GM19468 (cell line): ENCODE results near the gene OR4K15.
"Not testable (repeated sequence)": the region's sequence is repeated elsewhere in the genome, so short reads cannot be mapped to it uniquely, and the experiment has no call there.

Experiments
- ATAC-seq: cut with Tn5 transposase; IDR thresholded peaks from one replicate; pipeline ENCODE4 v1.9.1; 2021; ENCODE audit warnings: mild to moderate bottlenecking, moderate library complexity, moderate number of reproducible peaks; ENCODE audit not compliant: unreplicated experiment; ENCODE audit errors: extremely low read depth

The OR4K15 gene

GRCh38 chr14:19975291-19975690 lies at the start of gene OR4K15:
OR4K15 (plus strand) TSS chr14:19975591; CDS start chr14:19975591, 0 bp downstream.
- no peak for ATAC-seq

- ATAC-seq = no peak
Measured at GRCh38 chr14:19930617-19931016, 44.8 kb upstream of the OR4K15 start, which contains the start of gene OR4K1. OR4K1 (plus strand) TSS chr14:19930917; CDS start chr14:19935667, 4,750 bp downstream.

- no peak for ATAC-seq
Measured at GRCh38 chr14:19941668-19942067, 33.7 kb upstream of the OR4K15 start.

GRCh38 chr14:19947413-19948090 lies 27.8 kb upstream of the OR4K15 start:
- ATAC-seq = no peak

- no peak for ATAC-seq
Measured at GRCh38 chr14:19949218-19949617, 26.2 kb upstream of the OR4K15 start.

- not testable (repeated sequence) for ATAC-seq
Measured at GRCh38 chr14:19969735-19970134, 5.7 kb upstream of the OR4K15 start.

- ATAC-seq = no peak
Measured at GRCh38 chr14:19974844-19975243, 547 bp upstream of the OR4K15 start.

- no peak for ATAC-seq
Measured at GRCh38 chr14:19993438-19993837, 18.0 kb downstream of the OR4K15 start.

- no peak for ATAC-seq
Measured at GRCh38 chr14:20001863-20002262, 26.5 kb downstream of the OR4K15 start, which contains the start of gene OR4Q2. OR4Q2 (plus strand) TSS chr14:20002163.

GRCh38 chr14:20002319-20002718 lies 26.9 kb downstream of the OR4K15 start:
- ATAC-seq = no peak

- no peak for ATAC-seq
Measured at GRCh38 chr14:20008156-20008555, 32.8 kb downstream of the OR4K15 start.

GRCh38 chr14:20019257-20019865 lies 44.0 kb downstream of the OR4K15 start, which contains the start of gene OR4K14:
OR4K14 (minus strand) TSS chr14:20019307; CDS start chr14:20015193, 4,114 bp downstream.
- ATAC-seq = no peak
